Activated naive CD4-positive, alpha-beta T cell treated with anti-CD3 and anti-CD28 coated beads, Interleukin-2, amount 50 U/mL, for 24 hours (primary cell): Measurements from ENCODE around the gene TGM3.

Experiments
- H3K27ac Mint-ChIP-seq: one replicate; pipeline ENCODE4 v1.8.0; 2021; ENCODE audit warnings: mild to moderate bottlenecking, mixed read lengths
- H3K27me3 Mint-ChIP-seq: one replicate; pipeline ENCODE4 v1.8.0; 2021; ENCODE audit warnings: mixed read lengths
- H3K36me3 Mint-ChIP-seq: one replicate; pipeline ENCODE4 v1.8.0; 2021; ENCODE audit warnings: mixed read lengths
- H3K4me1 Mint-ChIP-seq: one replicate; pipeline ENCODE4 v1.8.0; 2021; ENCODE audit warnings: mixed read lengths
- H3K4me3 Mint-ChIP-seq: one replicate; pipeline ENCODE4 v1.8.0; 2021; ENCODE audit warnings: mild to moderate bottlenecking, mixed read lengths
- H3K9me3 Mint-ChIP-seq: one replicate; pipeline ENCODE4 v1.8.0; 2021; ENCODE audit warnings: mixed read lengths

TGM3 gene

DNA sequence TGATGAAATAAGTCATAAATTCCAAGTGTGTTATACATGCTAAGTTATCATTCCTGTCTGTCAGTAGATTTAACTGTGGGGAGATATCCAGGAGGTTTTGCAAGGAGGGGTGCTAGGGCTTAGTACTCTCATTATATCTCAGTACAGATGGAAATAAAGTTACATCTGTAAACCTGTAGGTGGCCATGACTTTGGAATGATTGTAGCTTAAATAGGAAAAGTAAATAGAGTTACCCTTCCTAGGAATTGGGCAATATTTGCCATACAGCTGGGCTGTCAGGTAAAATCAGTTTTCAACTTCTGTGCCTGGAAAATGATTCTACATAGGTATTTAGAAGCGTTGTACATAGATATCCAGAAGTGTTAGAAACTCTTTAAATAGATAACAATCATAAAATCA, 19.8 kb upstream of the TGM3 start:
- H3K4me1 Mint-ChIP-seq = no peaks in the 10 kb centered on the region
- no peak overlapping the region for H3K27ac Mint-ChIP-seq
- no peaks in the 10 kb centered on the region for H3K9me3 Mint-ChIP-seq
- no peaks in the 10 kb centered on the region for H3K36me3 Mint-ChIP-seq
- H3K4me3 Mint-ChIP-seq = no peak overlapping the region
- H3K27me3 Mint-ChIP-seq = peaks cover 2% of the 10 kb centered on the region

DNA sequence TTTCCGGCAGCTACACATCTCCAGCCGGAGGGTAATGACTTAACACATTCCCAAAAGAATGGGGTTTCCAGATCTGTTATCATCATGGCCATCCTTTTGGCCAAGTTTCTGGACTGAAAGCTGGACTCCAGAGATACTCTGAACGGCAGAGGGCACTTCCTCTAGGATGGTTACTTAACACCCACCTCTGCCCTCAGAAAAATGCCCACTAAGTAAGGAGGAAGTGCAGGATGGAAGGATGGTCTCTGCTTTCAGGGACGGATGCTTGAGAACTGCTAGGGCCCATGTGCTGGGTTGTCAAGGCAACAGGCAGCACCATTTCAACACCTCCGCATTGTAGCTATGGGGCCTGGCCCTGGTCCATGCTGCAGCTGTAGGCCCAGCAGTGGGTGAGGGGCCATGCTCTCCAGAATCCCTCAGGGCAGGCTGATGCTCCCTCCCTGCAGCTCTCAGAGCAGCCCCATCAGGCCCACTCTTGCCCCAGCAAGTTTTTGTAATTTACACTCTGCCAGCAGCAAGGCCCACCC, 16.5 kb upstream of the TGM3 start:
- Mint-ChIP-seq H3K4me1 (no peaks in the 10 kb centered on the region), H3K27me3 (peaks cover 3% of the 10 kb centered on the region), H3K4me3 (no peak overlapping the region), H3K9me3 (no peaks in the 10 kb centered on the region), H3K36me3 (no peaks in the 10 kb centered on the region), H3K27ac (no peak overlapping the region)

DNA sequence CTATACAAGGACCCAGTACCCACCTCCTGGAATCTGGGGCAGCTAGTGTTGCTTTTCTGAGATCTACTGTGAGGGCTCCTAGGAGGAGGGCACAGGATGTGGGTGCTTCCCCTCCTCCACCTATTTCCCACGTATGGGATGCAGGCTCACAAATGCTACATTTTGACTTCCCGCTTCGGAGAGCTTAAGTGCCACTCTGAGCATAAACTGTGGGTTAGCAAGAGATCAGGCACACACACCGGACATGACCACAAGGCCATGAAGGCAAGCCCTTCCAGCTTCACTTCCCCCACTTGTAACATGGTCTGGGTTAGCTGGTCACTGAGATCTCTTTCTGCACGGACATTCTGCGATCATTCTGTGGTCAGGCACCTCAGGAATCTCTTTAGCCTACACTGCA, 15.7 kb upstream of the TGM3 start:
- Mint-ChIP-seq H3K9me3 (no peaks in the 10 kb centered on the region), H3K27me3 (peaks cover 3% of the 10 kb centered on the region), H3K4me3 (no peak overlapping the region), H3K4me1 (no peaks in the 10 kb centered on the region), H3K36me3 (no peaks in the 10 kb centered on the region), H3K27ac (no peak overlapping the region)

DNA sequence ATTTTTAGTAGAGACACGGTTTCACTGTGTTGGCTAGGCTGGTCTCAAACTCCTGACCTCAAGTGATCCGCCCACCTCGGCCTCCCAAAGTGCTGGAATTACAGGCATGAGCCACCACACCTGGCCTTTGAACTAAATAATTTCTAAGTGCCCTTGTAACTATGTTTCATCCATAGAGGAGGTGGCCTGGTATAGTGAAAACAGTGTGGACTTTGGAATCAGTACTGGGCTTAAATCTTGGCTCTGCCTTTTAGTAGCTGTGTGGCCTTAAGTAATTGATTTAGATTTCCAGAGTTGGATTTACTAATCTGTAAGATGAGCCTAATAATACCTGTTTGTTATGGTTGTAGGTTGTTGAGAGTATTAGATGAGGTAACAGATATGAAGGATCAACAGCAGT, 14.2 kb upstream of the TGM3 start:
- Mint-ChIP-seq H3K9me3 (no peaks in the 10 kb centered on the region), H3K4me1 (no peaks in the 10 kb centered on the region), H3K27me3 (peaks cover 1% of the 10 kb centered on the region), H3K36me3 (no peaks in the 10 kb centered on the region), H3K27ac (no peak overlapping the region), H3K4me3 (no peak overlapping the region)

DNA sequence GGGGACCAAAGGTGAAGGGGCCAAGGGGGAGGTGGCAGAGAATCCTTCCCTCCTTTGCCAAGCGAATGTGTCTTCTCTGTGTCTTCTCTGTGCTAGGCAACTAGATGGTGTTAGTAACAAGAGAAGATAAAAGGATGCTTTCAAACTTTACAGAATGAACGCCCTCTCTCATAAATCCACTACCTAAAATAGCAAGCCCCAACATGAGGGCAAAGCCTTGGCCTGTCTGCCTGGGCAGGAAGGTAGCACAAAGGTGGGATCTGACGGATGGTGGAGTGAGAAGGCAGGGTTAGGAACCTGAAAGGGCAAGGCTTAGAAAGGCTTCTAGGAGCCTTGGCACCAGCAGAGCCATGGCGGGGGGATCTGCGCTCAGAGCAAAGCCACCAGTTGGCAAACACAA, 13.6 kb upstream of the TGM3 start:
- no peak overlapping the region for H3K4me3 Mint-ChIP-seq
- no peak overlapping the region for H3K27ac Mint-ChIP-seq
- no peaks in the 10 kb centered on the region for H3K9me3 Mint-ChIP-seq
- peaks cover 1% of the 10 kb centered on the region for H3K27me3 Mint-ChIP-seq
- no peaks in the 10 kb centered on the region for H3K36me3 Mint-ChIP-seq
- no peaks in the 10 kb centered on the region for H3K4me1 Mint-ChIP-seq

DNA sequence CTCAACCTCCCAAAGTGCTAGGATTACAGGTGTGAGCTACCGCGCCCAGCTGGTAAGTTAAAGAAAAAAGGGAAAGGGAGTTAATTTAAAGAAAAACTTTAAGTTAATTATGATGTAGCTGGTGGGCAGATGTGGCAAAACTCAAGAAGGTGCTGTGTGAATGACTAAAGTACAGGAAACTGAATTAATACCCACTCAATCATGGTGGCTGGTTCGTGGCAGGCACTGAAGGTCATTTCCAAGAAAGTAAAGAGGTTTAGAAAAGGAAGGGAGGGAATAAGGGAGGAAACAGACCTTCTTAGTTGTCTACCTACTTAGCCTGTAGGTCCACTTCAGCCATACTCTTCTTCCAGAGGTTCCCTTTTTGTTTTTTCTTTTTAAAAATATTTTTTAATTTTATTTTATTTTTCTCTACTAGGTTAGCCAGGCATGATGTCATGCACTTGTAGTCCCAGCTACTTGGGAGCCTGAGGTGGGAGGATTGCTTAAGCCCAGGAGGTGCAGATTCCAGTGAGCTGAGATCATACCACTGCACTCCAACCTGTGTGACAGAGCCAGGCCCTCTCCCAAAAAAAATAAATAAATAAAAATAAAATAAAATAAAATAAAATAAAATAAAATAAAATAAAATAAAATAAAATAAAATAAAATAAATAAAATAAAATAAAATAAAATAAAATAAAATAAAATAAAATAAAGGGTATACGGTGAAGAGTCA, 11.9 kb upstream of the TGM3 start:
- Mint-ChIP-seq H3K4me3 (no peak overlapping the region), H3K4me1 (no peaks in the 10 kb centered on the region), H3K9me3 (no peaks in the 10 kb centered on the region), H3K27me3 (peaks cover 1% of the 10 kb centered on the region), H3K36me3 (no peaks in the 10 kb centered on the region), H3K27ac (no peak overlapping the region)

DNA sequence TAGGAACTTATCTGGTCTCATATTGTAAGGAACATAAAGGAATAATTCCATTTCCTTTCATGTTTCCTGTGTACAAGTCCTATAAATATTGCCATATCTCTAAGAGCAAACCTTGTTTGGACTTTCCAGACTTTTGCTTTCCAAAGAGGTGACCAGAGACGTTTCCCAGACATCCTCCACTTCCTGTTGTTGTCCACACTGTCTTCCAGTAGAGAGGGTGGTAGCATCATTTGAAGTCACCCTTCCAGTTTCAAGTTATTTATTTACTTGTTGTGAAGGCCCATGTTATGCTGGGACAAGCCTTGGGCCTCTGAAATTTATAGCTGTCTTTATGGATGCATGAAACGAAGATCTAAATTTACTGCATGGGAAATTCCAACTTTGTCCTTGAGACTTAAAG, 10.6 kb upstream of the TGM3 start:
- H3K36me3 Mint-ChIP-seq = no peaks in the 10 kb centered on the region
- no peaks in the 10 kb centered on the region for H3K4me1 Mint-ChIP-seq
- no peak overlapping the region for H3K27ac Mint-ChIP-seq
- H3K4me3 Mint-ChIP-seq = no peak overlapping the region
- H3K9me3 Mint-ChIP-seq = no peaks in the 10 kb centered on the region
- peaks cover 4% of the 10 kb centered on the region for H3K27me3 Mint-ChIP-seq

DNA sequence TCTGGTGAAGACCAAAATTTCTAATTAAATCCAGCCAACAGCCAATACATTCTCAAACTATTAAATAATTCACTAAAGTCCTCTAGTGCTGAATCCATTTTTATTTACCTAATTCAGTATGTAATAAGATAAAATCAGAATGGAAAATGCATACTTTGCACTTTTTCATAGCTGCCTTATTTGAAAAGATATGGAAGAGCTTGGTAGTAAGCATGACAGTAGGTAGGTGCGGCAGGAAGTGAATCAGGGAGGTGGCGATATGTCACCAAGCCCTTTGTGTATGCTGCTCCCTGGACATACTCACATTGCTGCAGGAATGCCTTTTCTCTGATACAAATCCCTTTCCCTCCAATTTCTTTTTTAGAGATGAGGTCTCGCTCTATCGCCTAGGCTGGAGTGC, 10.2 kb upstream of the TGM3 start:
- H3K36me3 Mint-ChIP-seq = no peaks in the 10 kb centered on the region
- H3K4me3 Mint-ChIP-seq = no peak overlapping the region
- H3K9me3 Mint-ChIP-seq = no peaks in the 10 kb centered on the region
- no peak overlapping the region for H3K27ac Mint-ChIP-seq
- peaks cover 4% of the 10 kb centered on the region for H3K27me3 Mint-ChIP-seq
- H3K4me1 Mint-ChIP-seq = no peaks in the 10 kb centered on the region

DNA sequence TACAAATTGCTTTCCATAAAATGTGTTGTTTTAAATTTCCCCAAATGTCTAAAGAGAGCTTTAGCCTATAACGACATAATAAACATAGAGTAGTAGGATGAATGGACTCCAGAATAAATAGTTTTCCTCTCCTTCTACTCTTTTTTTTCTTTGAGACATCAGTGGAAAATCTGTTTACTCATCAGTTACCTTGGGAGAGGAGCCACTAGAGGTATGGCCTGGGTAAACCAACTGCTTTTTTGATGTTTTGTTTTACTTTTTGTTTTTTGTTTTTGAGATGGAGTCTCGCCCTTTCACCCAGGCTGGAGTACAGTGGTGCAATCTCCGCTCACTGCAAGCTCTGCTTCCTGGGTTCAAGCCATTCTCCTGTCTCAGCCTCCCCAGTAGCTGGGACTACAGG, 8.3 kb upstream of the TGM3 start:
- Mint-ChIP-seq H3K27me3 (peaks cover 3% of the 10 kb centered on the region), H3K4me3 (no peak overlapping the region), H3K4me1 (no peaks in the 10 kb centered on the region), H3K9me3 (no peaks in the 10 kb centered on the region), H3K27ac (no peak overlapping the region), H3K36me3 (no peaks in the 10 kb centered on the region)

DNA sequence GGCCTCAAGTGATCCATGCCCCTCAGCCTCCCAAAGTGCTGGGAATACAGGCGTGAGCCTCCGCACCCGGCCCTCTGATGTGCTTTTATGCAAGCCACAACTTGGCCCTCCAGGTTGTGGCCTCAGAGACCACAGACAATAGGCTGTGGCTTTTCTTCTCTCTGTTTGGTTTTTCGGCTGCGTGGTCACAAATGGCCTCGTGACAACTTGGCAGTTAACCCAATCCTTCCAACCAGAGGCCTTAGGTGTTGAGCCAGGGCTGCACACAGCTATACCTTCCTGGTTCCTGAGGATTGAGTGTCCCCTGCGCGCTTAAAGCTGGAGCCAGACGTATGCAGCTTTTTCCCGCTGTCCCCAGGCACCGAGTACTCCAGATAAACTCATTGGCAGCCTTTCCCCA, 6.3 kb upstream of the TGM3 start:
- H3K27ac Mint-ChIP-seq = no peak overlapping the region
- no peaks in the 10 kb centered on the region for H3K9me3 Mint-ChIP-seq
- no peaks in the 10 kb centered on the region for H3K36me3 Mint-ChIP-seq
- peaks cover 3% of the 10 kb centered on the region for H3K27me3 Mint-ChIP-seq
- no peak overlapping the region for H3K4me3 Mint-ChIP-seq
- no peaks in the 10 kb centered on the region for H3K4me1 Mint-ChIP-seq

DNA sequence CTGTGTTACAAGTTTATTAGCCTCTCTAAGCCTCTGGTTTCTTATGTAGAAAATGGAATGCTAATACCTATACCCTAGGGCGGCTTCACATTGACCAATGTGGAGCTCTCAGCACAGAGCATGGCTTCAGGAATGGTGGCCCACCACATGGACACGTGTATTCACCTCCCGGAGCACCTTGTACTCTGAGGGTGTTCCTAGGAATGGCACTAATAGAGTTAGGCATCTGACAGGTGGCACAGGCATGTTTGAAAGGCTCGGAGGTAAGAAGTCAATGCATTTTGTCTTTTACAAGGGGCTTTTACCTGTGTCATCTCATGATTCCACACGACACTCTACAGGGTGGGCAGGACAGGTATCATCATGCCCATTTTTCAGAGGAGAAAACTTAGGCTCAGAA, 5.3 kb upstream of the TGM3 start:
- Mint-ChIP-seq H3K9me3 (no peaks in the 10 kb centered on the region), H3K27me3 (peaks cover 3% of the 10 kb centered on the region), H3K4me1 (no peaks in the 10 kb centered on the region), H3K27ac (no peak overlapping the region), H3K36me3 (no peaks in the 10 kb centered on the region), H3K4me3 (no peak overlapping the region)

DNA sequence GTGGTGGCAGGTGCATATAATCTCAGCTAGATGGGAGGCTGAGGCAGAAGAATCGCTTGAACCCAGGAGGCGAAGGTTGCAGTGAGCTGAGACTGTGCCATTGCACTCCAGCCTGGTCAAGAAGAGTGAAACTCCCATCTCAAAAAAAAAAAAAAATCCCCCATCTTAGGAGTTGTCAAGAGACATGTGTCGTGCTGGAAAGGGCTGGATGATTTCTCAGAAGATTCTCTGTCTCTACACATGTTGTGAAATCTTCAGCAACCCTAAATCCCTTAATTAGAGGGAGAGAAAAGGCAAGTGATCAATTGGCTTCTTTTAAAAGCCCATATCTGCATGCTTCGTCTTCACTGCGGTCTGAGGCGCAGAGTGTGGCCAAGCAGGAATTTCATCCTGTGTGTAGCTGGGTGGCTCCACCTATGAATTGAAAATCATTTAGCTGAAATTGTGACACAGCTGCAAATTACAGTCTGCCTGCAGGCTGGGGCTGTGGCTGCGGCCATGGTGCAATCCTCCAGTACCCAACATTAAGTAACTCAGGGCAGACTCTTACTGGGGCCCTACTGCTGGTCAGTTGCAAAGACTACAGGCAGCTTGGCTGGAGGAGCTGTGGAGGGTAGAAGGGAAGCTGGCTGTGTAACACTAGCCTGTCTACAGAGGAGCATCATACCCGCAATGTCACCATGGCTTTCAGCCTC, 3.2 kb upstream of the TGM3 start:
- Mint-ChIP-seq H3K9me3 (no peaks in the 10 kb centered on the region), H3K4me3 (no peak overlapping the region), H3K27ac (no peak overlapping the region), H3K27me3 (peaks cover 3% of the 10 kb centered on the region), H3K36me3 (no peaks in the 10 kb centered on the region), H3K4me1 (no peaks in the 10 kb centered on the region)

DNA sequence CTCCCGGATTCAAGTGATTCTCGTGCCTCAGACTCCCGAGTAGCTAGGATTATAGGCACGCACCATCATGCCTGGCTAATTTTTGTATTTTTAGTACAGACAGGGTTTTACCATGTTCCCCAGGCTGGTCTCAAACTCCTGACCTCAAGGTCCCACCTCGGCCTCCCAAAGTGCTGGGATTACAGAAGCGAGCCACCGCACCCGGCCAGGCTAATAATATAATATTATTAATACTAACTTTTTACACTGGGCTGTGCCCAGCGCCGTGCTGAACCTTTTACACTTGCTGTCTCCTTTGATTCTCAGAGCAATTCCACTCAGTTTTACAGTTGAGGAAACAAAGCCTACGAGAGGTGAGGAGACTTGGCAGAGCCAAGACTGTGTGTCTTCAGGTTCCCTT, 2.3 kb upstream of the TGM3 start:
- Mint-ChIP-seq H3K36me3 (no peaks in the 10 kb centered on the region), H3K4me1 (no peaks in the 10 kb centered on the region), H3K27ac (no peak overlapping the region), H3K4me3 (no peak overlapping the region), H3K27me3 (peaks cover 3% of the 10 kb centered on the region), H3K9me3 (no peaks in the 10 kb centered on the region)

DNA sequence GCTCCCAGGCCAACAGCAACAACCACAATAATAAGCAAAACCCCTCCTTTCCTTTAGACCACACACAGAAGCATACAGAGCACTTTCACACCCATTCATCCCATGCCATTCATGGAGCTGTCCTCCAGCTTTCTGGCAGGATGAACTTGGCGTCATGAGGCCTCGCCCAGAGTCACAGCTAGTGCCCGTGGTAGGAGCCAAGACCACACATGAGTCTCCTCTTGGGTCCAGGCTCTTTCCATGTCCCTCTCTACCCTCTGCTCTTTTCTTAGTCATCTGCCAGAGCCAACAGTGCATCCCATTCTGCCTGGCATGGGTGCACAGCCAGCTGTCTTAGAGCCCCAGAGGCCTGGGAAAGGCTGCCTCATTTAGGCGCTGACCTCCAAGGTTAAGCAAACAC, 1.8 kb upstream of the TGM3 start:
- Mint-ChIP-seq H3K27me3 (peaks cover 3% of the 10 kb centered on the region), H3K27ac (no peak overlapping the region), H3K36me3 (no peaks in the 10 kb centered on the region), H3K4me3 (no peak overlapping the region), H3K9me3 (no peaks in the 10 kb centered on the region), H3K4me1 (no peaks in the 10 kb centered on the region)

DNA sequence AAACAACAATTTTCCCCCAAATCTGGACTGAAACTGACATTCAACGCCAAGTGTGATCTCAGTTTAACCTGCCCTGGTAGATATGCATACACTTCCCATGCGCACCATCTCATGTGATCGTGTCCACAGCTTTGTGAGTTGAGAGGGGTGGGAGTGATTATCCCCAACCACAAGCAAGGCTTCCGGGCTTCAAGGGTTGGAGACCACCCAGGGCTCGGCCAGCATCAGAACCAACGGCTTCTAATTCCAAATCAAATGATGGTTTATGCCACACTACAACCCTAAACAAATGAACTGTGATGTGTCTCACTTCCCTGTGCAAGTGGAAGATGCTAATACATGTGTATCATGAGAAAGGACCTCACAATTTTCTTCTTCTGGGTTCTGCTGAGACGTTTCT, 515 bp upstream of the TGM3 start:
- no peak overlapping the region for H3K4me3 Mint-ChIP-seq
- no peaks in the 10 kb centered on the region for H3K4me1 Mint-ChIP-seq
- no peak overlapping the region for H3K27ac Mint-ChIP-seq
- no peaks in the 10 kb centered on the region for H3K27me3 Mint-ChIP-seq
- H3K36me3 Mint-ChIP-seq = no peaks in the 10 kb centered on the region
- no peaks in the 10 kb centered on the region for H3K9me3 Mint-ChIP-seq

DNA sequence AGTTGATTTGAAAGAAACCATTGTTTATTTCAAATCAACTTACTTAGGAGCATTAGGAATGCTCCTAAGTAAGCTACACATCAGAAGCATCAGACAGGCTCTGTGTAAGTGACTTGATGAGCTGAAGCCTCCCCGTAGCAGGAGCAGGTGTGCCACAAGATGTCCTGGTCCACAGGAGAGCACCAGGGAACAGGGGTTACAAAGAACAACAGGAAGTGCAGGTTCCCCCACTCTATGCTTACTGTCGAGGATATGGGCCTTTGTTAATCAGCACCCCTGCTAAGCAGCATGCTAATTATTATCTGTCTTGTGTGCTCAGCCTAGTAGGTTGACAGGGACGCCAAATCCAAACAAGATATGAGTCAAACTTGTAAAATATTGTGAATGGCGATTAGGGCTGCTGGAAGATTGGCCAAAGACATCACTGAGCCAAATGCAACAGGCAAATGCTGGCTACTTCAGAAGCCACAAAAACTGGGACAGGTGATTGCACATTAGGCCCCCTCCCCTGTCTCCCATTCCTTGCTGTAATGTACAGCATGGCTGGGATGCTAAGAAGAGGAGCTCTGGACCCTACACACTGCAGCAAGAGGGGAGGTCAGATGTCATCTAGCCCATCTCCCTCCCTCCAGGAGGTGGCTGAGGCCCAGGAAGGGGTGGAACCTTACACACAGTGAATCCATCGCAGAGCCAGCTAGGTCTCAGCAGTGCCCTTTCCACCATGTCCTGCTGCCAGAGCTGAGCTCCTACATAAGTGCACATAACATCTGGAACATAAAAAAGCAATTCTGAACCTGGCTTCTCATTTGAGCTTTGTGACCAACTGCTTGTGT, 939 bp downstream of the TGM3 start:
- Mint-ChIP-seq H3K4me1 (no peaks in the 10 kb centered on the region), H3K27me3 (no peaks in the 10 kb centered on the region), H3K9me3 (no peaks in the 10 kb centered on the region), H3K27ac (no peak overlapping the region), H3K36me3 (no peaks in the 10 kb centered on the region), H3K4me3 (no peak overlapping the region)
